Neuronal stem cell (in vitro differentiated cells): ENCODE results near the gene CALML6.

Source experiments
- DNase-seq: peaks from one replicate; pipeline ENCODE4 v3.0.0-alpha.2; 2013; ENCODE audit warnings: low spot score
- H2AFZ ChIP-seq: one replicate; pipeline ENCODE4 v1.6.1; 2013; ENCODE audit warnings: mild to moderate bottlenecking, low read length, inconsistent platforms
- H2AK5ac ChIP-seq: 2 replicates; pipeline ENCODE4 v1.6.1; 2013; ENCODE audit warnings: low read depth, mild to moderate bottlenecking, inconsistent platforms, low read length, moderate library complexity, mixed read lengths
- H2BK120ac ChIP-seq: 2 replicates; pipeline ENCODE4 v1.6.1; 2013; ENCODE audit warnings: low read depth, mild to moderate bottlenecking, inconsistent platforms, low read length, moderate library complexity, mixed read lengths
- H2BK12ac ChIP-seq: one replicate; pipeline ENCODE4 v1.6.1; 2013; ENCODE audit warnings: low read length, inconsistent platforms
- H2BK15ac ChIP-seq: 2 replicates; pipeline ENCODE4 v1.6.1; 2013; ENCODE audit warnings: mild to moderate bottlenecking, low read length, inconsistent platforms, mixed read lengths
- H2BK5ac ChIP-seq: one replicate; pipeline ENCODE4 v1.6.1; 2013; ENCODE audit warnings: inconsistent platforms, mild to moderate bottlenecking, low read length, moderate library complexity
- H3K14ac ChIP-seq: one replicate; pipeline ENCODE4 v1.6.1; 2013; ENCODE audit warnings: low read length, inconsistent platforms
- H3K18ac ChIP-seq: 2 replicates; pipeline ENCODE4 v1.6.1; 2013; ENCODE audit warnings: low read length, inconsistent platforms
- H3K23ac ChIP-seq: 2 replicates; pipeline ENCODE4 v1.6.1; 2013; ENCODE audit warnings: low read depth, mild to moderate bottlenecking, mixed read lengths, low read length, inconsistent platforms; ENCODE audit not compliant: poor library complexity
- H3K27ac ChIP-seq: replicated peaks from 3 replicates; pipeline ENCODE4 v1.5.1; 2013; ENCODE audit warnings: low read length, inconsistent platforms
- H3K27me3 ChIP-seq, 3 experiments: 2 replicates each; pipeline ENCODE4 v1.6.1; 2013; ENCODE audit warnings: low read length in 3 of 3, mild to moderate bottlenecking in 2 of 3, inconsistent platforms in 1 of 3, low read depth in 1 of 3, mixed read lengths in 1 of 3, moderate library complexity in 1 of 3; ENCODE audit not compliant: control insufficient read depth in 3 of 3, insufficient read depth in 3 of 3
- H3K36me3 ChIP-seq, 2 donors: replicated peaks in 1 of 2; 2 replicates each; pipeline ENCODE4 v1.6.1; 2013; ENCODE audit warnings: low read length in 2 of 2; ENCODE audit not compliant: control insufficient read depth in 2 of 2, insufficient read depth in 2 of 2
- H3K4ac ChIP-seq: 2 replicates; pipeline ENCODE4 v1.6.1; 2013; ENCODE audit warnings: inconsistent platforms, mild to moderate bottlenecking, low read length, moderate library complexity
- H3K4me1 ChIP-seq, 2 donors: 1 replicate in 1 of 2; 2 replicates in 1 of 2; pipeline ENCODE4 v1.6.1; 2013; ENCODE audit warnings: low read length in 2 of 2, low read depth in 1 of 2; ENCODE audit not compliant: control insufficient read depth in 2 of 2, insufficient read depth in 1 of 2
- H3K4me2 ChIP-seq: one replicate; pipeline ENCODE4 v1.6.1; 2013; ENCODE audit warnings: mild to moderate bottlenecking, low read length, inconsistent platforms; ENCODE audit not compliant: insufficient read depth, poor library complexity, severe bottlenecking
- H3K4me3 ChIP-seq, 2 donors: 2 replicates each; pipeline ENCODE4 v1.5.1; 2013; ENCODE audit warnings: low read length in 2 of 2, mild to moderate bottlenecking in 2 of 2, inconsistent platforms in 1 of 2, moderate library complexity in 1 of 2
- H3K79me1 ChIP-seq: one replicate; pipeline ENCODE4 v1.6.1; 2013; ENCODE audit warnings: low read depth, mild to moderate bottlenecking, inconsistent platforms, low read length, moderate library complexity
- H3K9ac ChIP-seq: one replicate; pipeline ENCODE4 v1.6.1; 2013; ENCODE audit warnings: mild to moderate bottlenecking, low read depth, low read length, inconsistent platforms; ENCODE audit not compliant: poor library complexity
- H3K9me3 ChIP-seq, 2 donors: replicated peaks in 1 of 2; 2 replicates each; pipeline versions ENCODE3 to v1.6.1; 2013; ENCODE audit warnings: low read length in 2 of 2, mild to moderate bottlenecking in 2 of 2, inconsistent platforms in 1 of 2, low read depth in 1 of 2, mixed read lengths in 1 of 2, moderate library complexity in 1 of 2; ENCODE audit not compliant: control insufficient read depth in 2 of 2, insufficient read depth in 1 of 2
- H4K8ac ChIP-seq: one replicate; pipeline ENCODE4 v1.6.1; 2013; ENCODE audit warnings: low read depth, mild to moderate bottlenecking, inconsistent platforms, low read length, moderate library complexity
- H4K91ac ChIP-seq: one replicate; pipeline ENCODE4 v1.6.1; 2013; ENCODE audit warnings: low read length, low read depth, mild to moderate bottlenecking, inconsistent platforms; ENCODE audit not compliant: poor library complexity
- WGBS, 2 donors: extraction: QIAGEN DNeasy Blood & Tissue Kit; methylation state at CpG; one replicate each; pipeline ENCODE4 v1.1.7; 2013; ENCODE audit warnings: missing lambda C conversion rate in 2 of 2, mixed read lengths in 1 of 2; ENCODE audit not compliant: insufficient read length in 2 of 2, insufficient replicate concordance in 1 of 2; ENCODE audit errors: extremely low coverage in 2 of 2; 5-methylcytosine and 5-hydroxymethylcytosine counted together

CALML6 gene

DNA sequence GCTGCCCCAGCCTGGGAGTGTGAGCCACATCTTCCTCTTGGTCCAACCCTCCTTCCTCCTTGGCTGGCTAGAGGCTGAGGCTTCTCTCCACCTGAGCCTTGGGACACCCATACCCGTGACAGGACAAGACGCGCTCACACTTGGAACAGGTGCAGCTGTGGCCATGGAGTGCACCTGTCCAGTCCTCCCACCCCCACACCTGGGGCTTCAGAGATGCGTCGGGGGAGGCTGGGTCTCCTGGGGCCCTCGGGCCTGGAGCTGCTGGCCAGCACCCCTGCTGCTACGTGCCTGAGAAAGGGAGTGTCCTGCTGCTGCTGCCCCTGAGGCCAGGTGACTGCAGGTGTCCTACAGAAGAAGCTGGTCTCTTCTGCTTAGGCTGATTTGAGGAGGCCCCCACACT is 41.0 kb downstream of the CALML6 start:
- no peaks in the 10 kb centered on the region for H3K9me3 ChIP-seq
- H3K79me1 ChIP-seq = no peaks in the 10 kb centered on the region
- peak overlapping the region; percentile 32 for H3K14ac ChIP-seq
- no peaks in the 10 kb centered on the region for H3K36me3 ChIP-seq
- H3K4me1 ChIP-seq = peaks cover 0 to 7% of the 10 kb centered on the region in 2 donors
- DNase-seq = no peak
- no peak overlapping the region for H2BK120ac ChIP-seq
- no peak overlapping the region for H3K9ac ChIP-seq
- no peak overlapping the region for H3K4me2 ChIP-seq
- WGBS, 2 donors = no CpG with 5 or more reads among the region's 7 CpGs
- H3K4ac ChIP-seq = no peak overlapping the region
- peaks cover 0 to 23% (median 0%) of the 10 kb centered on the region in 3 experiments for H3K27me3 ChIP-seq
- H2BK15ac ChIP-seq = no peak overlapping the region
- no peak overlapping the region for H2AFZ ChIP-seq
- no peak overlapping the region for H4K91ac ChIP-seq
- no peak overlapping the region for H2BK5ac ChIP-seq
- no peak overlapping the region for H3K27ac ChIP-seq
- no peak overlapping the region for H2BK12ac ChIP-seq
- peak overlapping the region; percentile 6 for H2AK5ac ChIP-seq
- H3K18ac ChIP-seq = no peak overlapping the region
- no peak overlapping the region for H4K8ac ChIP-seq
- no peak overlapping the region for H3K23ac ChIP-seq
- no peak overlapping the region for H3K4me3 ChIP-seq

DNA sequence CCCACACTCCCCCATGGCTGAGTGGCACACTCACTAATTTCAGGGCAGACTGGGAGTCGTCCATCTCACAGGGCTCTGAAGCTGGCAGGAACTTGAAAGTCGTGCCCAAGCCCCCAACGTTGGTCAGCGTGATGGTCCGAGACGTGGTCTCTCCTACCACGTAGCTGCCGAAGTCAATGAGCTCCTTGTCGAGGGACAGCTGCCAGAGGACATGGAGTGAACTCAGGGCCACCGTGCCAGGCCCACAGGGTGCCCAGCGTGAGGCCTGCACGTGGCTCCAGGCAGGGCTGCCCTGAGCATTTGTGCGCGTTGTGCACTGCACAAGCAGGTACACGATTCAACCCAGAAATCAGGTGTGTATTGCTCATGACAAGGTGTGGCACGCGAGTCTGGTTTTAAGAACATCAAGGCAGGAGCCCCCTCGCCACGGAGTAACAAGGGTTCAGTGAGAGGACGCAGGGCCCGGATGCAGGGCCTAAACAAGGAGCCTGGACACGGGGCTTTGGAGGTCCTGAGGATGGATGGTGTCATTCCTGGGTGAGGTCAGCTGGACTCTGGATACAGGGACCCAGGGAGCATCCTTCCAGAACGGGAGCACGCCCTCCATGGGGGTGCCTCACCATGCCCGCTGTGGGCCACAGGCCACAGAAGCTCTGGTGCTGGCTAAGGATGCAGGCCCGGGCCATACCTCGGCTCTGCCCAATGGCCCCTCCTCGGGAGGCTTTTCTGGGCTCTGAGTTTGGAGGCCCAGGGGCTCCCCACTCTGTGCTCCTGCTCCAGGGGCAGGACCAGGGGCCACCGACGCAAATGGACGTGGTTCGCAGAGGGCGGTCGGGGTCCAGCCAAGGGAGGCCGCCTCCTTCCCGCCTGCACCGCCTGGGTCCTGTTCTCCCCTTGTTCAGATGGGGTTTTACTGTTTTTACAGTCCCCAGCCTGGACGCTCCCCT is 41.8 kb downstream of the CALML6 start:
- Histone ChIP-seq H3K14ac (no peak overlapping the region), H3K27ac (no peak overlapping the region), H2AK5ac (no peak overlapping the region), H3K4me1 (peaks cover 0 to 10% of the 10 kb centered on the region in 2 donors), H3K79me1 (no peaks in the 10 kb centered on the region), H3K4me2 (no peak overlapping the region), H2BK15ac (no peak overlapping the region), H4K91ac (no peak overlapping the region), H2AFZ (no peak overlapping the region), H4K8ac (no peak overlapping the region), H3K27me3 (peaks cover 0 to 23% (median 0%) of the 10 kb centered on the region in 3 experiments), H3K36me3 (no peaks in the 10 kb centered on the region), H2BK120ac (no peak overlapping the region), H2BK5ac (no peak overlapping the region), H3K18ac (no peak overlapping the region), H3K4me3 (no peak overlapping the region), H3K4ac (no peak overlapping the region), H3K23ac (no peak overlapping the region), H3K9me3 (no peaks in the 10 kb centered on the region), H3K9ac (no peak overlapping the region), H2BK12ac (no peak overlapping the region)
- DNase-seq = no peak
- no CpG with 5 or more reads among the region's 38 CpGs for WGBS, 2 donors

DNA sequence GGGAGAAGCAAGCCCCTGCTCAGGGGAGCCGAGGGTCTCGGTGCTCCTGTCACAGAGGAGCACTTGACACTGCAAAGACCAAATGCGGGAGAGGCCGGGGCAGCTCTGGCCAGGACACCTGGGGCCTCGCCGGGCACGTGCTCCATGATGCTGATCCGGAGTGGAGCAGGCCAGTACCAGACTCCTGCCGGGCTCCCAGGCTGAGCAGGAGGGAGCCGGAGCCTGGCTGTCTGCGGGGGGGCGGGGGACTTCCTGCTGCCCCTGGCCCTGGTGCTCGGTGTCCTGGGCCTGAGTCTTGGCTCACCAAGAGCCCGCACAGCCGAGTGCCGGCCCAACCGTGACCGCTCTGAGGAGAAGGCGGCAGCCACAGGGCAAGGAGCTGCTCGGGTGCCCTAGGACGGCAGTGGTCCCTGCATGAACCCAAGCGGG is 42.5 kb downstream of the CALML6 start:
- Histone ChIP-seq H3K27me3 (peaks cover 0 to 23% (median 0%) of the 10 kb centered on the region in 3 experiments), H3K9me3 (no peaks in the 10 kb centered on the region), H2AFZ (no peak overlapping the region), H2BK15ac (no peak overlapping the region), H3K4ac (no peak overlapping the region), H3K4me1 (peaks cover 0 to 10% of the 10 kb centered on the region in 2 donors), H3K27ac (no peak overlapping the region), H2BK12ac (no peak overlapping the region), H2BK120ac (no peak overlapping the region), H3K14ac (no peak overlapping the region), H3K4me3 (no peak overlapping the region), H2BK5ac (no peak overlapping the region), H3K79me1 (no peaks in the 10 kb centered on the region), H3K18ac (peak overlapping the region; percentile 11), H3K4me2 (no peak overlapping the region), H4K8ac (no peak overlapping the region), H4K91ac (no peak overlapping the region), H3K23ac (no peak overlapping the region), H3K36me3 (no peaks in the 10 kb centered on the region), H3K9ac (no peak overlapping the region), H2AK5ac (no peak overlapping the region)
- WGBS, 2 donors = no CpG with 5 or more reads among the region's 22 CpGs
- DNase-seq = no peak

DNA sequence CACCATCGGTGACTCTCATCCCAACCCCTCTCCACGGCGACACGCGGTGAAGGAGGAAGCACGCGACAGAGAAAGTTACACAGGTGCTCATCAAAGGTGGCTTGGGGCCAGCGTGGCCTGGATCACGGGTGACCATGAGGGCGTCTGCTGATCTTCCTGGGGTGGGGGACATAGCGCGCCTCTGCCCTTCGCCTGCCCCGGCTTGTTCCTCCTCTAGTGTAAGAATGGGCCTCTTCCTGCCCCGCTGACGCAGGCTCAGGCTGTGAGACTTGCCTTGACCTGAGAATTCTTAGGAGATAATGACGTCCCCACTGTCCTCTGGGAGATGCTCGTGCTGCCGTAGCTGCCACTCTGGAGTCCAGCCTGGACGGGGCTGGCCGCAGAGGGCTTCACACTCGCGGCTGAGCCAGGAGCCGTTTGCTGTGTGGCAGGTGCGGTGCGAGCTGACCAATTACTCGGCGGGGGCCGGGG is 43.0 kb downstream of the CALML6 start:
- Histone ChIP-seq H3K4me1 (peaks cover 0 to 10% of the 10 kb centered on the region in 2 donors), H2AK5ac (no peak overlapping the region), H3K4me3 (no peak overlapping the region), H3K27ac (no peak overlapping the region), H2BK12ac (no peak overlapping the region), H3K23ac (peak overlapping the region; percentile 51), H3K9ac (no peak overlapping the region), H2BK15ac (peak overlapping the region; percentile 21), H3K4me2 (no peak overlapping the region), H3K18ac (no peak overlapping the region), H3K36me3 (no peaks in the 10 kb centered on the region), H2BK5ac (no peak overlapping the region), H3K4ac (no peak overlapping the region), H4K91ac (no peak overlapping the region), H2AFZ (no peak overlapping the region), H3K79me1 (no peaks in the 10 kb centered on the region), H4K8ac (no peak overlapping the region), H2BK120ac (no peak overlapping the region), H3K27me3 (peaks cover 0 to 23% (median 0%) of the 10 kb centered on the region in 3 experiments), H3K9me3 (no peaks in the 10 kb centered on the region), H3K14ac (no peak overlapping the region)
- no peak for DNase-seq
- no CpG with 5 or more reads among the region's 29 CpGs for WGBS, 2 donors
